Astrocyte (in vitro differentiated cells and primary cell): ENCODE data around the gene TNNT3.

Source experiments
- EZH2 ChIP-seq: IDR thresholded peaks from 2 replicates; pipeline ENCODE4 v1.6.1; 2012; ENCODE audit warnings: mild to moderate bottlenecking, low read length, inconsistent platforms; ENCODE audit not compliant: insufficient read depth
- TF ChIP-seq, protein P1 (sequence below): IDR thresholded peaks from 2 replicates; pipeline ENCODE4 v1.5.1; 2011; ENCODE audit warnings: low read depth, mild to moderate bottlenecking, inconsistent platforms, low read length, moderate library complexity; ENCODE audit not compliant: insufficient read depth

DNA sequence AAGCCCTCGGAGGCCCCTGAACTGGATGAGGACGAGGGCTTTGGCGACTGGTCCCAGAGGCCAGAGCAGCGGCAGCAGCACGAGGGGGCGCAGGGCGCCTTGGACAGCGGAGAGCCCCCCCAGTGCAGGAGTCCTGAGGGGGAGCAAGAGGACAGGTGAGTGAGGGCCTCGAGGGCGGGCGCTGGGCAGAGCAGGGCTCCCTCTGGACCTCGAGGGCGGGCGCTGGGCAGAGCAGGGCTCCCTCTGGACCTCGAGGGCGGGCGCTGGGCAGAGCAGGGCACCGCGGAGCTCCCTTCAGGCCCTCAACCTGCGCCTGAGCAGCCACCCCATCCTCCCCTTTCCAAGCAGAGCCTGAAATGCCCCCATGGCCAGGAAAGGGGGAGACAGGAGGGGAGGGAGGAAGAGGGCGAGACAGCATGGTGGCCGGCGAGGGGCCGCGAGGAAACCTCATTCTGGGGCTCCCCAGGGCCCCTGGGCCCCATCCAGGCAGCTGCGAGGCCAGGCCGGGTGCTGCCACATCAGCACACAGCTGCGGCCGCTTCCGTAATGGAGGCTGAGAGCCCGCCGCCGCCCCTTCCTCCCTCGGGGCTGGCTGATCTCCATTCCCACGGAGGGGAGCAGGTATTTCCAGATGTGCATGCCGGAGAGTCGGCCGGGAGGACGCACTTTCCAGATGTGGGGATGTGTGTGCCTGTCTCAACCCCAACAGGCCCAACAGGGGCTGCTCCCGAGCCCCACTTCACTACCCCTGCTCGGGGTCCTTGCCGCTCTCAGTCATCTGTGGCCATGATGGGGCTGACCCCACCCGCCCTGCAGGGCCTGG, 37.9 kb upstream of the TNNT3 start:
- TF ChIP-seq, protein P1, sequence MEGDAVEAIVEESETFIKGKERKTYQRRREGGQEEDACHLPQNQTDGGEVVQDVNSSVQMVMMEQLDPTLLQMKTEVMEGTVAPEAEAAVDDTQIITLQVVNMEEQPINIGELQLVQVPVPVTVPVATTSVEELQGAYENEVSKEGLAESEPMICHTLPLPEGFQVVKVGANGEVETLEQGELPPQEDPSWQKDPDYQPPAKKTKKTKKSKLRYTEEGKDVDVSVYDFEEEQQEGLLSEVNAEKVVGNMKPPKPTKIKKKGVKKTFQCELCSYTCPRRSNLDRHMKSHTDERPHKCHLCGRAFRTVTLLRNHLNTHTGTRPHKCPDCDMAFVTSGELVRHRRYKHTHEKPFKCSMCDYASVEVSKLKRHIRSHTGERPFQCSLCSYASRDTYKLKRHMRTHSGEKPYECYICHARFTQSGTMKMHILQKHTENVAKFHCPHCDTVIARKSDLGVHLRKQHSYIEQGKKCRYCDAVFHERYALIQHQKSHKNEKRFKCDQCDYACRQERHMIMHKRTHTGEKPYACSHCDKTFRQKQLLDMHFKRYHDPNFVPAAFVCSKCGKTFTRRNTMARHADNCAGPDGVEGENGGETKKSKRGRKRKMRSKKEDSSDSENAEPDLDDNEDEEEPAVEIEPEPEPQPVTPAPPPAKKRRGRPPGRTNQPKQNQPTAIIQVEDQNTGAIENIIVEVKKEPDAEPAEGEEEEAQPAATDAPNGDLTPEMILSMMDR: no peak
- no peak for TF ChIP-seq EZH2
